HEK293T (cell line): Measurements from ENCODE around the gene TPCN2.

Experiments
- ARNT ChIP-seq: fragments of 450-650 bp; IDR thresholded peaks from 2 replicates; pipeline ENCODE4 v1.6.1; 2017; ENCODE audit warnings: mild to moderate bottlenecking
- BHLHE40 ChIP-seq: fragments of 450-650 bp; IDR thresholded peaks from 2 replicates; pipeline ENCODE4 v1.6.1; 2016; ENCODE audit warnings: mild to moderate bottlenecking, moderate library complexity, borderline replicate concordance
- CTBP1 ChIP-seq: fragments of 450-650 bp; IDR thresholded peaks from 2 replicates; pipeline ENCODE4 v1.6.1; 2016; ENCODE audit warnings: borderline replicate concordance
- ELF4 ChIP-seq: fragments of 450-650 bp; IDR thresholded peaks from 2 replicates; pipeline ENCODE4 v1.6.1; 2017; ENCODE audit warnings: antibody characterized with exemption
- FOXA1 ChIP-seq: fragments of 450-650 bp; IDR thresholded peaks from 2 replicates; pipeline ENCODE4 v1.6.1; 2016; ENCODE audit warnings: mild to moderate bottlenecking
- FOXK2 ChIP-seq: fragments of 450-650 bp; IDR thresholded peaks from 2 replicates; pipeline ENCODE4 v1.6.1; 2016; ENCODE audit warnings: mild to moderate bottlenecking
- FOXM1 ChIP-seq: fragments of 450-650 bp; IDR thresholded peaks from 2 replicates; pipeline ENCODE4 v1.6.1; 2017; ENCODE audit warnings: mild to moderate bottlenecking, borderline replicate concordance
- HDGF ChIP-seq: fragments of 450-650 bp; IDR thresholded peaks from 2 replicates; pipeline ENCODE4 v1.6.1; 2017; ENCODE audit warnings: antibody characterized with exemption, borderline replicate concordance
- LEF1 ChIP-seq: fragments of 450-650 bp; IDR thresholded peaks from 2 replicates; pipeline ENCODE4 v1.6.1; 2017; ENCODE audit warnings: mild to moderate bottlenecking, borderline replicate concordance
- SP1 ChIP-seq: fragments of 450-650 bp; IDR thresholded peaks from 2 replicates; pipeline ENCODE4 v1.6.1; 2017
- SUZ12 ChIP-seq: fragments of 450-650 bp; IDR thresholded peaks from 2 replicates; pipeline ENCODE4 v1.6.1; 2016; ENCODE audit warnings: mild to moderate bottlenecking
- TARDBP ChIP-seq: fragments of 450-650 bp; IDR thresholded peaks from 2 replicates; pipeline ENCODE4 v1.6.1; 2016

GRCh38 chr11:69034123-69034867 is 14.4 kb upstream of the TPCN2 start:
- TF ChIP-seq BHLHE40 (no peak), FOXM1 (no peak), FOXK2 (no peak), HDGF (no peak), FOXA1 (no peak), LEF1 (no peak), TARDBP (no peak), ELF4 (no peak), SUZ12 (no peak), SP1 (no peak), ARNT (no peak), CTBP1 (no peak)
